Fibroblast of lung (primary cell): ENCODE results near the gene ALDH3A2. TPM values are rescaled to one million over a fixed set of nuclear protein-coding genes. Genes with fewer than 3 reads are reported as not detected.

Source experiments
- DNase-seq, 2 donors: peaks; one replicate each; pipeline versions ENCODE4 v3.0.0 to v3.0.0-alpha.2; 2010; ENCODE audit warnings: low read depth in 2 of 2
- H2AFZ ChIP-seq: 2 replicates; pipeline ENCODE4 v1.5.1; 2012; ENCODE audit warnings: low read length, control low read depth, inconsistent platforms
- H3K27ac ChIP-seq: 2 replicates; pipeline ENCODE4 v1.5.1; 2011; ENCODE audit warnings: low read length, control low read depth; ENCODE audit not compliant: insufficient read depth
- H3K27me3 ChIP-seq: 2 replicates; pipeline ENCODE4 v1.5.1; 2011; ENCODE audit warnings: mild to moderate bottlenecking, low read length; ENCODE audit not compliant: control insufficient read depth, insufficient read depth
- H3K36me3 ChIP-seq: 2 replicates; pipeline ENCODE4 v1.5.1; 2011; ENCODE audit warnings: low read length; ENCODE audit not compliant: control insufficient read depth, insufficient read depth
- H3K4me1 ChIP-seq: 2 replicates; pipeline ENCODE4 v1.5.1; 2011; ENCODE audit warnings: low read length; ENCODE audit not compliant: control insufficient read depth, insufficient read depth; ENCODE audit errors: extremely low read depth
- H3K4me2 ChIP-seq: 2 replicates; pipeline ENCODE4 v1.5.1; 2011; ENCODE audit warnings: low read length, control low read depth; ENCODE audit not compliant: insufficient read depth; ENCODE audit errors: extremely low read depth
- H3K4me3 ChIP-seq, 4 experiments: fragments of 200-600 bp in 1 of 4; sonication (generic) in 1 of 4; replicated peaks in 1 of 4; 2 replicates each; pipeline ENCODE4 v1.5.1; 2011 to 2016; ENCODE audit warnings: low read length in 4 of 4, low read depth in 3 of 4, mild to moderate bottlenecking in 3 of 4, control low read depth in 2 of 4, inconsistent platforms in 1 of 4, mixed read lengths in 1 of 4; ENCODE audit not compliant: insufficient read depth in 1 of 4; ENCODE audit errors: control extremely low read depth in 1 of 4
- H3K79me2 ChIP-seq: 2 replicates; pipeline ENCODE4 v1.5.1; 2012; ENCODE audit warnings: mild to moderate bottlenecking, low read length, inconsistent platforms; ENCODE audit not compliant: control insufficient read depth, insufficient read depth
- H3K9ac ChIP-seq: 2 replicates; pipeline ENCODE4 v1.5.1; 2011; ENCODE audit warnings: mild to moderate bottlenecking, low read length, control low read depth; ENCODE audit not compliant: insufficient read depth
- H3K9me3 ChIP-seq: 2 replicates; pipeline ENCODE4 v1.5.1; 2012; ENCODE audit warnings: low read depth, low read length; ENCODE audit not compliant: control insufficient read depth, insufficient read depth
- H4K20me1 ChIP-seq: 2 replicates; pipeline ENCODE4 v1.5.1; 2011; ENCODE audit warnings: low read length; ENCODE audit not compliant: control insufficient read depth, insufficient read depth; ENCODE audit errors: extremely low read depth
- CTCF ChIP-seq, 2 donors: IDR thresholded peaks in 1 of 2; conservative IDR thresholded peaks in 1 of 2; 1 replicate in 1 of 2; 2 replicates in 1 of 2; pipeline ENCODE4 v1.5.1; 2011 to 2012; ENCODE audit warnings: low read length in 2 of 2, control low read depth in 1 of 2, inconsistent platforms in 1 of 2, low read depth in 1 of 2, mild to moderate bottlenecking in 1 of 2
- EZH2 ChIP-seq: IDR thresholded peaks from 2 replicates; pipeline ENCODE4 v1.5.1; 2012; ENCODE audit warnings: low read length, control low read depth, mild to moderate bottlenecking; ENCODE audit errors: missing control alignments
- polyA plus RNA-seq, 2 donors: library from polyadenylated mRNA; depleted of rRNA in 1 of 2; stranded (reverse) in 1 of 2; unstranded in 1 of 2; fragments of >200 nt; gene quantifications; 2 replicates each; pipeline ENCODE4 v1.2.1, GENCODE V29; 2011 to 2012; ENCODE audit warnings: missing spikeins in 1 of 2
- total RNA-seq: library from RNA; depleted of rRNA; stranded (reverse); fragments of >200 nt; gene quantifications from 2 replicates; pipeline ENCODE4 v1.2.1, GENCODE V29; 2014

Gene ALDH3A2
- total and polyA plus RNA-seq, 2 donors (not counting 1 experiment from before 2014, with no cell fraction given) = 14.6 to 30.2 TPM

- Histone ChIP-seq H2AFZ (no peak overlapping the region), H3K4me2 (no peak overlapping the region), H3K36me3 (no peaks in the 10 kb centered on the region), H3K79me2 (no peaks in the 10 kb centered on the region), H4K20me1 (no peaks in the 10 kb centered on the region), H3K4me3 (no peak overlapping the region), H3K27ac (no peak overlapping the region), H3K9ac (no peak overlapping the region), H3K9me3 (no peaks in the 10 kb centered on the region), H3K4me1 (no peaks in the 10 kb centered on the region), H3K27me3 (no peaks in the 10 kb centered on the region)
- no peak for DNase-seq
- no peak for TF ChIP-seq EZH2
- TF ChIP-seq CTCF (conservative IDR thresholded peaks at IDR 0.05 in 1 of 2, IDR thresholded peaks at IDR 0.05 in 1 of 2; ENCODE audit: low read depth in 1 of 2, low read length in 2 of 2) = no peak
Measured at GRCh38 chr17:19629449-19629848, 19.1 kb upstream of the ALDH3A2 start.

GRCh38 chr17:19630035-19630434 is 18.5 kb upstream of the ALDH3A2 start:
- no peak for TF ChIP-seq CTCF (conservative IDR thresholded peaks at IDR 0.05 in 1 of 2, IDR thresholded peaks at IDR 0.05 in 1 of 2; ENCODE audit: low read depth in 1 of 2, low read length in 2 of 2)
- TF ChIP-seq EZH2 = no peak
- DNase-seq = no peak
- H3K27me3 ChIP-seq = no peaks in the 10 kb centered on the region
- H3K36me3 ChIP-seq = no peaks in the 10 kb centered on the region
- H3K9me3 ChIP-seq = no peaks in the 10 kb centered on the region
- H3K9ac ChIP-seq = no peak overlapping the region
- no peak overlapping the region for H3K4me3 ChIP-seq
- H3K27ac ChIP-seq = no peak overlapping the region
- H4K20me1 ChIP-seq = no peaks in the 10 kb centered on the region
- H2AFZ ChIP-seq = no peak overlapping the region
- H3K79me2 ChIP-seq = no peaks in the 10 kb centered on the region
- H3K4me2 ChIP-seq = no peak overlapping the region
- no peaks in the 10 kb centered on the region for H3K4me1 ChIP-seq

DNA sequence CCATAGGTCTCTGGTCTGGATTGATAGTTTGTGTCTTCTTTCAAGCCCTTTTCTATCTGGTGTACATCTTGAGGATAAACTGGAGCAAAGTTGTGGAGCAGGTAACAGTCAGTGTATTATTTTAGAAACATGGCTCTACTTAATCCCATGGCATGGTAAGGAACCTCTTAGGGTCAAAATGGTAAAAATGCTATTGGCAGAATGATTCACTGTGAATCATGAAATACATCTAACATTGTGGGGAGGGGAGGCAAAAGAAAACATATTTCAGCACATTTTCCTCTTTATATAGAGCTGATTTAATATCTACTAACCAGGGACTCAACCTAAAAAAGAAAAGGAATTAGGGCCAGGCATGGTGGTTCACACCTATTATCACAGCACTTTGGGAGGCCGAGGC is 17.9 kb upstream of the ALDH3A2 start:
- no peaks in the 10 kb centered on the region for H3K27me3 ChIP-seq
- no peak for TF ChIP-seq CTCF (conservative IDR thresholded peaks at IDR 0.05 in 1 of 2, IDR thresholded peaks at IDR 0.05 in 1 of 2; ENCODE audit: low read depth in 1 of 2, low read length in 2 of 2)
- TF ChIP-seq EZH2 = no peak
- H3K4me1 ChIP-seq = no peaks in the 10 kb centered on the region
- no peaks in the 10 kb centered on the region for H3K9me3 ChIP-seq
- H3K4me2 ChIP-seq = no peak overlapping the region
- H4K20me1 ChIP-seq = no peaks in the 10 kb centered on the region
- no peaks in the 10 kb centered on the region for H3K79me2 ChIP-seq
- no peak overlapping the region for H3K27ac ChIP-seq
- no peaks in the 10 kb centered on the region for H3K36me3 ChIP-seq
- H3K4me3 ChIP-seq = no peak overlapping the region
- no peak overlapping the region for H3K9ac ChIP-seq
- no peak overlapping the region for H2AFZ ChIP-seq
- peak in 1 of 2 donors; percentile 14 for DNase-seq
